NCI-H1105 (cell line): ENCODE data around the gene CRIM1.

Source experiments
- DNase-seq: peaks from one replicate; lab custom pipeline; 2025; lab: John Stamatoyannopoulos, UW

Gene CRIM1

DNA sequence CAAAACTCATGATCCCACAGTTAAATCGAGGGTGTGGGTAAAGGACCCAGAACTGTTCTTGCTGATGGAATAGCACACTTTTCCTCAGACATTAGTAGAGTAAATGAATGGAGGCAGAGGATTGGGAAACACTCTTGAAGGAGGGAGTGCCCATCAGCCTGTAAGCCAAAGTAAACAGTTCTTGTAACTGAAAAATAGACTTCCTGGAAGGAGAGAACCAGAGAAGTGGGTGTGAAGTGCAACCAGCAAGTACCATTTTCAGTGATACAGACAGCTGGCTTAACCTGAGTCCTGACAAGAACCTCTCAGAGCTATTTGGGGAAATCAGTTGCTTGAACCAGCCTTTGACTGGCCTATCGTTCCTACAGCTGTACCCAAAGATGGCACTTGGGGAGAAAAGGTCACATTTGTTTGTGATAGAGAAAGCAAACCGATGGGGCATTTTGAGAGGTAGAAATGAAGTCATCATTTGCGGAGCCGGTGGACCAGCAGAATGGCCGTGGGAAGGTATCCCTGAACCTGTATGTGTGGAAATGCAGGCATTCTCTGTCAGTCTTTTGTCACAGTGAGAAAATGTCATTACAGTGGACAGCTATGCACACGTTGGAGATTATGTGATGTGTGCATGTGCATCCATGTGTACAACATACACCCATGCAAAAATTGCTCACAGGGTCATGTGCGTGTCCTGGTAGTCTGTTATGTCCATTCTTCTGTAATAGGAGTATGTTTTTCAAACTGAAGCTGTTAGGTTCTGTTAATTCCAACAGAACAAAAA, 17.8 kb downstream of the CRIM1 start:
- no peak for DNase-seq

DNA sequence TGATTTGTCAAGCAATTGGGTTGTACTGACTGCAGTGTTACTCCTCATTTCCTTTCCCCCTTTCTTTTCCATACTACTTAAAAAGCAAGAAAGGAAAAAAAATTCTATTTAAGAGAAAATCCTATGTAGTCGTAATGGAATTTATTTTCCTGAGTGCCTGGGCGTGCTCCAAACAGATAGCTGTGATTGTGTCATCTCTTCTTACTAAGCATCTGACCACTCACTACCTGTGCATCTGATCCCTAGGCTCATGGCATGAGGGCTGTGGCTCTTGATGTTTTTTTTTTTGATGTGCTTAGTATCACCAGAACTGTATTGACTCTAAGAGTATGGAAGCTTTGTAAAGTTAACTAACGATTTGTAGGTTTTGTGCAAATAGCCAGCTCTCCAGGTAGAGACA, 19.0 kb downstream of the CRIM1 start:
- no peak for DNase-seq

DNA sequence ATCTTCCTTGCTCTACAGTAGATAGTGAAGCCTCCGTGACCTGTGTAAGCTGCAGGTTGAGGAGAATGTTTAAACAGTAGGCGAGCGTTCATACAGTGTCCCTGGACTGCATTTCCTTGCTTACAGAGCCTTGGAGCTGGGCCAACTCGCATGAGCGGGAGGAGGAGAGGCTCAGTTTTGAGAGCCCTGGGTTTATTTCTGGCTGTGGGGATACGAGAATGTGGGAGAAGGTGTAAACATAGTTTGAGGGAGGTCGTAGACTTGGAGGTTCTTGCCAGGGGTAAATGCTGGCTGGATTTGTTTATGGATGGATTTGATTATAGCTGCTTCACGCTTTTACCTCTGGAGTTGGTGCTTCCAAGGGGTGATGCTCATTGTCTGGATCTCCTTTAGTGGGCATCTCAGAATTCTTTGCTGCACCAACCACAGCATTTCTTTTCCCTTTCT, 20.8 kb downstream of the CRIM1 start:
- no peak for DNase-seq

DNA sequence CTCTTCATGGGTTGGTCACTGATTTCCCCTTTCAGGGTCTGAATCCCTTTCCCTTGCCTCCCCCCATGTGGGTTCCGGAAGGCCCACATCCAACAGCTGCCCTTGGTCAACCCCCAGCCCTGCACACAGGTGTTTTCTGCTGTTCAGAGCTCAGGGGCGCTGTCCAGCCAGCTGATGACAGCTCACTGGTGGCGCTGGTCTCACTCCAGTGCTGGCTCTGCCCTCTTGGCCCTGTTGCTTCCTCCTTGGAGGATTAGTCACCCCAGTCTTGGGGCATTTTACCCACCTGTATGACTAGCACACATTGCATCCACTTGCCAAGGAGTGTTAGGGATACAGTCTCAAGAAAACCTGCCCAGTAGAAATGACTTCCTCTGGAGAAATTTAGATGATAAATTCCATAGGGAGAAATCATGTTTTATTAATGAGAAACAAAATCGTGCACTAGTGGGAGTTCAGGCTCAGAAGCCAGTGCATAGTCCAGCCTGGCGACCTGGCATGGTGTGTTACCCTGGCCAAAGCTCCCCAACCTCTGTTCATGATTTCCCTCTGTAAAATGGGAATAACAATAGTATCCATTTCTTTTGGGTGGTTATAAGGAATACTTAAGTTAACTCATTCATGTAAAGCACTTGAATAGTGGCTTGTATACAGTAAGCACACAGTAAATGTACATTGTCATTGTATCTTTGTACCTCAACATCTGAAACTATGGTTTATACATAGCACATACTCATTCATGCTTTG, 21.6 kb downstream of the CRIM1 start:
- no peak for DNase-seq

GRCh38 chr2:36379710-36380448, 24.3 kb downstream of the CRIM1 start:
- no peak for DNase-seq

- no peak for DNase-seq
Observed at GRCh38 chr2:36380624-36381481, 25.3 kb downstream of the CRIM1 start.

- no peak for DNase-seq
Observed at GRCh38 chr2:36381993-36382392, 26.4 kb downstream of the CRIM1 start.

GRCh38 chr2:36382472-36382871, 26.9 kb downstream of the CRIM1 start:
- DNase-seq, result no peak

- DNase-seq, result no peak
Observed at GRCh38 chr2:36383726-36384125, 28.1 kb downstream of the CRIM1 start.

GRCh38 chr2:36384454-36384853, 28.9 kb downstream of the CRIM1 start:
- no peak for DNase-seq

DNA sequence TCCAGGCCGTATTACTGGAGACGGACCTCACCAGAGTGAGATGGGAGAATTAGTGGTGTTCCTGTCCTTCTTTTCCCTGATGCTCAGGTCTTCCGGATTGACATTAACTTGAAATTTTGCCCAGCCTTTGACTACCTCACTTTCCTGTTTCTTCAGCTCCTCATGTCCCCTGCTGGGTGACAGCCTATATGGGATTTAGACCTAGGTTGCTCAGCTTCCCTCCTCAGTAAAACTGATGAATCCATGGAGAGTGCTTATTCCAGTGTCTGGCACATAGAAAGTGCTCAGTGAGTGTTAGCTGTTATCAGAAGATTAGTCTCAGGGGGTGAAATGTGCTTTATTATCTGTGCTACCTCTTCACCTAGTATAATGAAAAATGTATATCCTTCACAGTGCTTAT, 30.0 kb downstream of the CRIM1 start:
- DNase-seq, result no peak

GRCh38 chr2:36387258-36387916, 31.8 kb downstream of the CRIM1 start:
- DNase-seq, result no peak

DNA sequence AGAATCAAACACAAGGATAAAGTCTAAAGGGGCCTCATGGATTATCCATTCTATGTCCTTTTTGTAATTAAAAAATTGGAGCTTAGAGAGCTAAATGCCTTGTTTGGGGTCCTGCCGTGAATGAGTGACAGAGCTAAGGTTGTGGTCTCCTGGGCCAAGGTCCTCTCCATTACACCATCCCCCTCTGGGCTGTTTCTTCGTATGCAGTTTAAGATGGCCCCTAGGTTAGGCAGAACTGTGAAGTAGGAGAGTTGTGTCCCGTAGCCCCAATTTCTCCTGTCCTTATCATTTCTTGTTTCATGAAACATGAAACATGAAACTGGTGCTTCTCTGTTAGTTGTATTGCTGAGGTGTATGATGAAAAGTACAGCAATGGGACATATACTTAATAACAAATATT, 32.9 kb downstream of the CRIM1 start:
- DNase-seq, result no peak

- no peak for DNase-seq
Observed at GRCh38 chr2:36389091-36389564, 33.5 kb downstream of the CRIM1 start.

DNA sequence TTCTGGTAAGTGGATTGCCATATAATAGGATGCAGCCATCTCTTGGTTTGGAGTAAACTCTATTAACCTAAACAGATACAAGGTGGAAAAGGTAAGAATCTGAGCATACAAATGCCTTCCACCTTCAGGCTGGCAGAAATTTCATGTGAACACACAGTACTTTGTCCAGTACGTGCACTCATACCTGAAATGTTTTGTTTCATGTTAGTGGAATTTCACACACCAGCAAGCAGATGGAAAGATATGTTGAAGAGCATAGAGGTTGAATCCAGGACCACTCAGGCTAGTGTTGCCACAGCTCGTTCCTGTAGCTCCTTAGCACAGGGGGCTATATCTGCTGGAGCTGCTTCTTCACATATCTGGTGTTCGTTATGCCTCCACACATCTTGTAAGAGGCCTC, 34.0 kb downstream of the CRIM1 start:
- no peak for DNase-seq

- no peak for DNase-seq
Observed at GRCh38 chr2:36392571-36393255, 37.1 kb downstream of the CRIM1 start.

GRCh38 chr2:36393738-36394256, 38.2 kb downstream of the CRIM1 start:
- no peak for DNase-seq

GRCh38 chr2:36394804-36395203, 39.2 kb downstream of the CRIM1 start:
- DNase-seq, result no peak

DNA sequence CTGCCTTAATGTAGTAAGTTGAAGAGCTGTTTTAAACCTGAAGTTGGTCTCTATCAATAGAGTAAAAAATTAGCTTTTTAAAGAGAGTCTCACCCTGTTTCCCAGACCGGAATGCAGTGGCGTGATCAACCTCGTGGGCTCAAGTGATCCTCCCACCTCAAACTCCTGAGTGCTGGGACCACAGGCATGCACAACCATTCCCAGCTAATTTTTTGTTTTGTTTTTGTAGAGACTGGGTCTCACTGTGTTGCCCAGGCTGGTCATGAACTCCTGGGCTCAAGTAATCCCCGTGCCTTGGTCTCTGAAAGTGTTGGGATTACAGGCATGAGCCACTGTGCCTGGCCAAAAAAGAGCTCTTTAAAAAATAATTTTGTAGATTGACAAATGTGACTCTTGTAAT, 40.3 kb downstream of the CRIM1 start:
- DNase-seq, result no peak

DNA sequence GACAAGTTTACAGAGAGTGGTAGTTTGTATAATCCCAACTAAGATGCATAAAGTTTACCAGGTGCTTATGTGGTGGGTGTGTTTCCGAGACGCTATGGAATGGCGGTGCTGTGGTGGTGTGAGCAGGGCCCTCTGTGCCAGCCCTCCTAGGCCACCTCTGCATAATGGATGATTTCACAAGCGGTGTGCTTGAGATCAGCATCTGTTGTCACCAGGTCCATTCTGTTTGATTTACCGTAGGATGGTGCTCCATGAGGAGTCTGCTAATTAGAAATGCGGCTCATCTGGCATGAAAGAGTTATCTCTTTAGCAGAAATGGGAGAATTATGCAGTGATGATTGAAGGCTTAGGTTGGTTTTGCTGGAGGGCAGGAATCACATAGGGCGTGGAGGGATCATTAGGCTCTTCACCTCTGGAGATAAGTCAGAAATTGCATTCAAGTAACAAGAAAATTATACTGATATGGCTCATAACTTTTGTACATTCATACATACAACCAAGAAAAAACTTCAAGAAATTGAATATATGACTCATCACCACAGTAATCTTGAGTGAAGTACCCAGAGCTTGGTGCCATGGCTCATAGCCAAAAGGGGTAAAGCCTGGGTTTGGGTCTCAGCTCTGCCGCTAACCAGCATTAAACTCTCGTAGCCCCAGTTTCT, 41.4 kb downstream of the CRIM1 start:
- DNase-seq, result no peak
